ENCODE measurements around the gene C9orf85.

Gene C9orf85

DNA sequence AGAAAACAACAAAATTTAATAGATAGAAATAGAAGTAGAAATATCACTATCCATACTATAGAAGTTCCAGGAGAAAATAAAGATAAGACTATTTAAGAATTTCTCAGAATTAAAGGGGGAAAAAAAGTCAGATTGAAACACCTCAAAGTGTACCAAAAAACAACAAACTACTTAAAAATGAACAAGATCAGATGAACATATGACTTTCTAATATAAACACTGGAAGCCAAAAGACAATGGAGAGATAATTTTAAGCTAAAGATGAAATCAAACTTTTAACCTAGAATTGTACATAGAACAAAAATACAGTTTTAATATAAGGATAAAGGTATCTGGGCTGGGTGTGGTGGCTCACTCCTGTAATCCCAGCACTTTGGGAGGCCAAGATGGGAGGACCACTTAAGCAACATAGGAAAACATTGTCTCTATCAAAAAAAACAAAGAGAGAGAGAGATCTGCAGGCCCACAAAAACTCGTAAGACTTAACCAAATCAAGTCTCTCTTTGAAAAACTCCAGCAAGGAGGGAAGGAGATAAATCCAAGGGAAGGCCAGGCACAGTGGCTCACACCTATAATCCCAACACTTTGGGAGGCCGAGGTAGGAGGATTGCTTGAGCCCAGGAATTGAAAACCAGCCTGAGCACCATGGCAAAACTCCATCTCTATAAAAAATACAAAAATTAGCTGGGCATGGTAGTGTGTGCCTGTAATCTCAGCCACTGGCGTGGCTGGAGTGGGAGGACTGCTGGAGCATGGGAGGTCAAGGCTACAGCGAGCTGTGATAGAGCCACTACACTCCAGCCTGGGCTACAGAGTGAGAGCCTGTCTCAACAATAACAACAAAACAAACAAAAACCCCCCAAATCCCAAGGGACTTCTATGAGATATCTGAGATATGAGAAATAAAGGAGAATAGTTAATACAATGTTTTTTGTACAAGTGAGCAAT is 32.8 kb upstream of the C9orf85 start:
- TF ChIP-seq, protein P1, sequence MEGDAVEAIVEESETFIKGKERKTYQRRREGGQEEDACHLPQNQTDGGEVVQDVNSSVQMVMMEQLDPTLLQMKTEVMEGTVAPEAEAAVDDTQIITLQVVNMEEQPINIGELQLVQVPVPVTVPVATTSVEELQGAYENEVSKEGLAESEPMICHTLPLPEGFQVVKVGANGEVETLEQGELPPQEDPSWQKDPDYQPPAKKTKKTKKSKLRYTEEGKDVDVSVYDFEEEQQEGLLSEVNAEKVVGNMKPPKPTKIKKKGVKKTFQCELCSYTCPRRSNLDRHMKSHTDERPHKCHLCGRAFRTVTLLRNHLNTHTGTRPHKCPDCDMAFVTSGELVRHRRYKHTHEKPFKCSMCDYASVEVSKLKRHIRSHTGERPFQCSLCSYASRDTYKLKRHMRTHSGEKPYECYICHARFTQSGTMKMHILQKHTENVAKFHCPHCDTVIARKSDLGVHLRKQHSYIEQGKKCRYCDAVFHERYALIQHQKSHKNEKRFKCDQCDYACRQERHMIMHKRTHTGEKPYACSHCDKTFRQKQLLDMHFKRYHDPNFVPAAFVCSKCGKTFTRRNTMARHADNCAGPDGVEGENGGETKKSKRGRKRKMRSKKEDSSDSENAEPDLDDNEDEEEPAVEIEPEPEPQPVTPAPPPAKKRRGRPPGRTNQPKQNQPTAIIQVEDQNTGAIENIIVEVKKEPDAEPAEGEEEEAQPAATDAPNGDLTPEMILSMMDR (IDR thresholded peaks at IDR 0.05) = no peak
- peaks cover 5% of the 10 kb centered on the region for H3K9me3 ChIP-seq
- H3K27ac ChIP-seq = no peak overlapping the region
- H3K4me3 ChIP-seq (ENCODE audit: low read depth in 1 of 2, low read length in 1 of 2) = no peak overlapping the region
- H3K27me3 ChIP-seq = no peaks in the 10 kb centered on the region
- peaks cover 0 to 2% of the 10 kb centered on the region in 2 experiments for H3K4me1 ChIP-seq (ENCODE audit: control insufficient read depth in 1 of 2, insufficient read depth in 1 of 2, low read depth in 1 of 2, low read length in 1 of 2)
- H3K36me3 ChIP-seq = peaks cover 9% of the 10 kb centered on the region

DNA sequence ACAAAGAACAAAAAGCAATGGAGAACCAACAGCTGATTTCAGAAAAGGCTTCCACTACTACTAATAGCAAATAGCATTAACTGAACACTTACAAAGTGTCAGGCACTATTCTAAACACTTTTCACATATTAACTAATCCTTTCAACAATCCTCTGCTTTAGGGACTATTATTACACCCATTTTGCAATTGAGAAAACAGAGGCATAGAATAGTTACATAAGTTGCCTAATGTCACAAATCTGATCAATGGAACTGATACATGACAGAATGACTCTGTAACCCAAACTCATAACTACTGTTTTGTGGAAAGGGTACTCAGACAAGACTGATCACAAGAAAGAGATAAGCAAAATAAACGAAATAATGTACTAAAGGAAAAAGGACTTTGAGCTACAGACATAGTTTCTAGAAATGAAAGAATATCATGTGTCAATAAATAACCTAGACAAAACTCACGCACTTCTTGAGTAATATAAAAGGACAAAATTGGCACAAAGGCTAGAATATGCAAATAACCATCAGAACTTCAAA is 31.7 kb upstream of the C9orf85 start:
- Histone ChIP-seq H3K27me3 (no peaks in the 10 kb centered on the region), H3K9me3 (peaks cover 5% of the 10 kb centered on the region), H3K27ac (no peak overlapping the region), H3K36me3 (peaks cover 2% of the 10 kb centered on the region), H3K4me1 (ENCODE audit: control insufficient read depth in 1 of 2, insufficient read depth in 1 of 2, low read depth in 1 of 2, low read length in 1 of 2) (peaks cover 0 to 2% of the 10 kb centered on the region in 2 experiments), H3K4me3 (ENCODE audit: low read depth in 1 of 2, low read length in 1 of 2) (no peak overlapping the region)
- TF ChIP-seq, protein P1 (IDR thresholded peaks at IDR 0.05) = no peak

DNA sequence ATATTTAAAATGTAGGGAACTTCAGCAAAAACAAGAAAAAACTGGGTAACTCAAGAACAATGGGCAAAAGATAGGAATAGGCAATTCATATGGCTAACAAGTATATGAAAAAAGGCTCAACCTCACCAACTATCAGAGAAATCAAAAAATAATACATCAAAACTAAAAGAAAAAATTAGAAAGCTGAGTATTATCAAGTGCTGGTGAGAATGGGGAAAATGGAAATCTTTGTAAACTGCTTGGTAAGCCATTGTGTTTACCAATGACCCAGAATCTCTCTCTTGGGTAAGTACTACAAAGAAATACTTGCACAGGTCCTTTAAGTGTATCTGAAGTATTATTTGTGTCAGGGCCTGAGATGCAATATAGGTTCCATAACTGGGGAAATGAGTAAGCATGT is 27.4 kb upstream of the C9orf85 start:
- Histone ChIP-seq H3K4me1 (ENCODE audit: control insufficient read depth in 1 of 2, insufficient read depth in 1 of 2, low read depth in 1 of 2, low read length in 1 of 2) (peaks cover 0 to 14% of the 10 kb centered on the region in 2 experiments), H3K4me3 (ENCODE audit: low read depth in 1 of 2, low read length in 1 of 2) (no peak overlapping the region), H3K9me3 (no peaks in the 10 kb centered on the region), H3K36me3 (no peaks in the 10 kb centered on the region), H3K27ac (no peak overlapping the region), H3K27me3 (no peaks in the 10 kb centered on the region)
- TF ChIP-seq, protein P1 (IDR thresholded peaks at IDR 0.05) = no peak

DNA sequence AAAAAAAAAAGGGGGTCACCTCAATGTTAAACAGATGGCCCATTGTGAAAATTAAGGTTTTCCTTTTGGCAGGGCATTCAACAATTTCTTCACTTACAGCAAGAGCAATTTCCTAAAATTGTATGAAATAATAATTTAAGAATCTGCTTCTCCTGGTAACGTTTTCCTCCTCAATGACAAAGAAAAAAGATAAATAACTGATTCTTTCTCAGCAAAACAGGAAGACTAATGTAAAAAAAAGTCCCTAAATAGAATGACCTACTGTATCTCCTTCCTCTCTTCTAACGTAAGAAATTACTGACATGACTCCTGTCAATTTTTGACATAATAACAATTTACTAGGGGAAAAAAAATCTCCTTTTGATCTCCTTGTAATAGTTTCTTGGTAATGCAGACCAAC is 26.0 kb upstream of the C9orf85 start:
- Histone ChIP-seq H3K27me3 (no peaks in the 10 kb centered on the region), H3K27ac (no peak overlapping the region), H3K36me3 (no peaks in the 10 kb centered on the region), H3K9me3 (no peaks in the 10 kb centered on the region), H3K4me1 (ENCODE audit: control insufficient read depth in 1 of 2, insufficient read depth in 1 of 2, low read depth in 1 of 2, low read length in 1 of 2) (peaks cover 0 to 14% of the 10 kb centered on the region in 2 experiments), H3K4me3 (ENCODE audit: low read depth in 1 of 2, low read length in 1 of 2) (no peak overlapping the region)
- TF ChIP-seq, protein P1 (IDR thresholded peaks at IDR 0.05) = no peak

DNA sequence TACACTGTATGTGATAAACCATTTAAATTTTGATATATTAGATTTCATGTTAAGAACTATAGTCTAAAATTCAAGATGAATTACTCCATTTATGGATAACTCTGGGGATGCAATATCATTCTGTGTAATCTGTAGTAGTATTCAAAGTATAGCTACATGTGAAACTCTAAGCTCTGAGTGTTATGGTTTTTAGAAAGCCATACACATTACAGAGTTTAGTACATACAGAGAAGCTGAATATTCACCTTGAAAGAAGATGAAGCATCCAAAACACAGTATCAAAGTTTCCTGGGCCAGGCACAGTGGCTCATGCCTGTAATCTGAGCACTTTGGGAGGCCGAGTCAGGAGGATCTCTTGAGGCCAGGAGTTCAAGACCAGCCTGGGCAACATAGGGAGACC is 25.4 kb upstream of the C9orf85 start:
- Histone ChIP-seq H3K36me3 (no peaks in the 10 kb centered on the region), H3K27ac (no peak overlapping the region), H3K4me3 (ENCODE audit: low read depth in 1 of 2, low read length in 1 of 2) (no peak overlapping the region), H3K4me1 (ENCODE audit: control insufficient read depth in 1 of 2, insufficient read depth in 1 of 2, low read depth in 1 of 2, low read length in 1 of 2) (peaks cover 0 to 14% of the 10 kb centered on the region in 2 experiments), H3K27me3 (no peaks in the 10 kb centered on the region), H3K9me3 (no peaks in the 10 kb centered on the region)
- TF ChIP-seq, protein P1 (IDR thresholded peaks at IDR 0.05) = no peak
